DOHH2 (cell line): ENCODE data around the gene ODF2.

Source experiments
- EZH2phosphoT487 ChIP-seq: fragments of 200-600 bp; sonication (generic); IDR thresholded peaks from 2 replicates; pipeline ENCODE4 v1.6.1; 2017; ENCODE audit warnings: borderline replicate concordance, mild to moderate bottlenecking, antibody characterized with exemption, low read length, moderate library complexity, mixed read lengths
- TF ChIP-seq, protein P1 (sequence below): fragments of 200-600 bp; sonication (generic); IDR thresholded peaks from one replicate; pipeline ENCODE4 v1.5.1; 2014; ENCODE audit warnings: antibody characterized with exemption, mild to moderate bottlenecking, low read depth, low read length; ENCODE audit not compliant: poor library complexity, severe bottlenecking

DNA sequence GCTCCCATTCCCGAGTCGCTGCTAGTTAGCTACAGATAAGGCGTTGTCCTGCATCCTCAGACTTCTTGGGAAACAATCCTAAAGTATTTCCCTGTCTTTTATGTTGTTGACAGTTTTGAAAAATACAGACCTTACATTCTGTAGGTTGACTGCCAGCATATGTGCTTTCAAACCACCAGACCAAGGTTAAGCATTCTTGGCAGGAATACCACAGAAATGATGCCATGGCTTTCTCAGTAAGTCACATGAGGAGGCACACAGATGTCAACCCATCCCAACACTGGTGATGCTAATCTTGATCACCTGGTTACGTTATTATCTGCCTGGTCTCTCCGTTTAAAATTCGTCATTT is 49.6 kb downstream of the ODF2 start:
- TF ChIP-seq, protein P1, sequence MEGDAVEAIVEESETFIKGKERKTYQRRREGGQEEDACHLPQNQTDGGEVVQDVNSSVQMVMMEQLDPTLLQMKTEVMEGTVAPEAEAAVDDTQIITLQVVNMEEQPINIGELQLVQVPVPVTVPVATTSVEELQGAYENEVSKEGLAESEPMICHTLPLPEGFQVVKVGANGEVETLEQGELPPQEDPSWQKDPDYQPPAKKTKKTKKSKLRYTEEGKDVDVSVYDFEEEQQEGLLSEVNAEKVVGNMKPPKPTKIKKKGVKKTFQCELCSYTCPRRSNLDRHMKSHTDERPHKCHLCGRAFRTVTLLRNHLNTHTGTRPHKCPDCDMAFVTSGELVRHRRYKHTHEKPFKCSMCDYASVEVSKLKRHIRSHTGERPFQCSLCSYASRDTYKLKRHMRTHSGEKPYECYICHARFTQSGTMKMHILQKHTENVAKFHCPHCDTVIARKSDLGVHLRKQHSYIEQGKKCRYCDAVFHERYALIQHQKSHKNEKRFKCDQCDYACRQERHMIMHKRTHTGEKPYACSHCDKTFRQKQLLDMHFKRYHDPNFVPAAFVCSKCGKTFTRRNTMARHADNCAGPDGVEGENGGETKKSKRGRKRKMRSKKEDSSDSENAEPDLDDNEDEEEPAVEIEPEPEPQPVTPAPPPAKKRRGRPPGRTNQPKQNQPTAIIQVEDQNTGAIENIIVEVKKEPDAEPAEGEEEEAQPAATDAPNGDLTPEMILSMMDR, result no peak
- TF ChIP-seq EZH2phosphoT487, result no peak
